HCT116 (cell line): ENCODE results near the gene STARD3NL. TPM values are rescaled to one million over a fixed set of nuclear protein-coding genes. Genes with fewer than 3 reads are reported as not detected.

Experiments used
- ATAC-seq: fragments of 200-7000 bp; cut with Tn5 transposase; 2 replicates; pipeline ENCODE4 v1.9.1; 2020; ENCODE audit warnings: mild to moderate bottlenecking, moderate library complexity
- BruUV-seq: library from RNA; stranded (reverse); fragments of 400-500 nt; replicated peaks from 2 replicates; lab custom pipeline; 2021; lab: Mats Ljungman, UMichigan
- CTCF ChIA-PET: fragments of 300-600 bp; sonication (Branson Sonifier 250); formaldehyde crosslinking; loops from one replicate; lab custom pipeline; 2021; ENCODE audit warnings: antibody characterized with exemption; lab: Charles Lee
- POLR2A ChIA-PET: fragments of 300-600, 350-600 bp; sonication (Branson Sonifier 250); formaldehyde crosslinking; loops from one replicate; lab custom pipeline; 2021; ENCODE audit warnings: antibody characterized with exemption; lab: Charles Lee
- RAD21 ChIA-PET, 2 experiments: fragments of 300-600 bp; sonication (Branson Sonifier 250); formaldehyde crosslinking; loops; one replicate each; lab custom pipeline; 2023; ENCODE audit warnings: low total read pairs in 2 of 2; ENCODE audit not compliant: uncharacterized antibody in 2 of 2, unreplicated experiment in 2 of 2, low non-redundant PET in 1 of 2; lab: Charles Lee
- DNase-seq: peaks from one replicate; pipeline ENCODE4 v3.0.0-alpha.2; 2010; ENCODE audit warnings: low read depth, low spot score
- H2AFZ ChIP-seq: fragments of 200-600 bp; shearing (Covaris generic), sonication (generic); 2 replicates; pipeline ENCODE4 v1.6.1; 2017; ENCODE audit warnings: low read depth, mixed run types, mixed read lengths, antibody characterized with exemption, low read length; ENCODE audit not compliant: poor library complexity, severe bottlenecking
- H3K27ac ChIP-seq: 2 replicates; pipeline ENCODE4 v1.5.1; 2012; ENCODE audit warnings: low read depth, low read length
- H3K27me3 ChIP-seq: fragments of 200-600 bp; sonication (generic); 2 replicates; pipeline ENCODE4 v1.6.1; 2016; ENCODE audit warnings: mixed run types, low read length, mixed read lengths; ENCODE audit not compliant: insufficient read depth
- H3K36me3 ChIP-seq, 2 experiments: fragments of 200-500 bp in 1 of 2; fragments of 200-600 bp in 1 of 2; sonication (Bioruptor generic) in 1 of 2; sonication (generic) in 1 of 2; 2 replicates each; pipeline versions ENCODE4 v1.5.1 to v1.6.1; 2014 to 2016; ENCODE audit warnings: low read length in 2 of 2, inconsistent platforms in 1 of 2, mixed read lengths in 1 of 2, mixed run types in 1 of 2; ENCODE audit not compliant: insufficient read depth in 2 of 2, control insufficient read depth in 1 of 2
- H3K4me1 ChIP-seq, 2 experiments: fragments of 200-600 bp in 1 of 2; sonication (generic) in 1 of 2; 2 replicates each; pipeline versions ENCODE4 v1.5.1 to v1.6.1; 2012 to 2017; ENCODE audit warnings: low read length in 2 of 2, inconsistent platforms in 1 of 2, mild to moderate bottlenecking in 1 of 2, mixed read lengths in 1 of 2, mixed run types in 1 of 2, moderate library complexity in 1 of 2; ENCODE audit not compliant: insufficient read depth in 2 of 2, control insufficient read depth in 1 of 2
- H3K4me2 ChIP-seq: fragments of 200-600 bp; sonication (generic); 2 replicates; pipeline ENCODE4 v1.6.1; 2017; ENCODE audit warnings: mixed run types, low read length, mixed read lengths
- H3K4me3 ChIP-seq, 2 experiments: fragments of 200-600 bp in 1 of 2; sonication (generic) in 1 of 2; replicated peaks in 1 of 2; 2 replicates each; pipeline ENCODE4 v1.5.1; 2011 to 2016; ENCODE audit warnings: low read length in 2 of 2, control low read depth in 1 of 2, low read depth in 1 of 2, mild to moderate bottlenecking in 1 of 2, mixed read lengths in 1 of 2, mixed run types in 1 of 2
- H3K79me2 ChIP-seq: fragments of 200-600 bp; sonication (generic); 2 replicates; pipeline ENCODE4 v1.6.1; 2017; ENCODE audit warnings: mild to moderate bottlenecking, mixed run types, low read length, moderate library complexity, mixed read lengths; ENCODE audit not compliant: insufficient read depth
- H3K9ac ChIP-seq: fragments of 200-600 bp; sonication (generic); 2 replicates; pipeline ENCODE4 v1.6.1; 2016; ENCODE audit warnings: low read length, mixed read lengths
- H3K9me2 ChIP-seq: fragments of 200-600 bp; sonication (generic), shearing (Covaris generic); 2 replicates; pipeline ENCODE4 v1.6.1; 2017; ENCODE audit warnings: mixed run types, mild to moderate bottlenecking, moderate library complexity; ENCODE audit not compliant: insufficient read depth
- H3K9me3 ChIP-seq, 2 experiments: fragments of 200-500 bp in 1 of 2; fragments of 200-600 bp in 1 of 2; sonication (Bioruptor generic) in 1 of 2; sonication (generic) in 1 of 2; 2 replicates each; pipeline ENCODE4 v1.6.1; 2014 to 2017; ENCODE audit warnings: low read length in 2 of 2, mixed read lengths in 2 of 2, inconsistent platforms in 1 of 2, low read depth in 1 of 2, mild to moderate bottlenecking in 1 of 2, mixed run types in 1 of 2, moderate library complexity in 1 of 2; ENCODE audit not compliant: control insufficient read depth in 1 of 2, insufficient read depth in 1 of 2
- H4K20me1 ChIP-seq: fragments of 200-600 bp; sonication (generic), shearing (Covaris generic); 2 replicates; pipeline ENCODE4 v1.6.1; 2017; ENCODE audit warnings: mixed run types, mild to moderate bottlenecking, moderate library complexity; ENCODE audit not compliant: insufficient read depth
- CBX3 ChIP-seq: IDR thresholded peaks from 2 replicates; pipeline ENCODE4 v1.6.1; 2012; ENCODE audit warnings: low read depth
- CEBPB ChIP-seq: IDR thresholded peaks from 2 replicates; pipeline ENCODE4 v1.6.1; 2012; ENCODE audit warnings: low read depth
- CTCF ChIP-seq, 3 experiments: fragments of 200-600 bp in 1 of 3; sonication (generic) in 1 of 3; IDR thresholded peaks in 2 of 3; conservative IDR thresholded peaks in 1 of 3; 2 replicates each; pipeline ENCODE4 v1.5.1; 2012 to 2017; ENCODE audit warnings: low read depth in 2 of 3, low read length in 2 of 3, antibody characterized with exemption in 1 of 3, borderline replicate concordance in 1 of 3, control low read depth in 1 of 3, mild to moderate bottlenecking in 1 of 3, mixed read lengths in 1 of 3, mixed run types in 1 of 3, moderate library complexity in 1 of 3; ENCODE audit not compliant: insufficient read depth in 1 of 3
- EGR1 ChIP-seq: IDR thresholded peaks from 2 replicates; pipeline ENCODE4 v1.6.1; 2012; ENCODE audit warnings: low read depth
- ELF1 ChIP-seq: IDR thresholded peaks from 2 replicates; pipeline ENCODE4 v1.6.1; 2012; ENCODE audit warnings: low read depth, borderline replicate concordance
- EZH2 ChIP-seq: fragments of 200-600 bp; sonication (generic); IDR thresholded peaks from 2 replicates; pipeline ENCODE4 v1.6.1; 2017; ENCODE audit warnings: antibody characterized with exemption, mixed run types
- EZH2phosphoT487 ChIP-seq: fragments of 200-600 bp; IDR thresholded peaks from 2 replicates; pipeline ENCODE4 v1.6.1; 2018; ENCODE audit warnings: antibody characterized with exemption, borderline replicate concordance
- MAX ChIP-seq: IDR thresholded peaks from 2 replicates; pipeline ENCODE4 v1.6.1; 2012
- POLR2AphosphoS5 ChIP-seq: IDR thresholded peaks from 2 replicates; pipeline ENCODE4 v1.6.1; 2011; ENCODE audit warnings: mild to moderate bottlenecking, low read depth, low read length, moderate library complexity
- REST ChIP-seq: IDR thresholded peaks from 2 replicates; pipeline ENCODE4 v1.6.1; 2012; ENCODE audit warnings: low read depth
- SP1 ChIP-seq: IDR thresholded peaks from 2 replicates; pipeline ENCODE4 v1.6.1; 2012; ENCODE audit warnings: low read depth
- SRF ChIP-seq: IDR thresholded peaks from 2 replicates; pipeline ENCODE4 v1.6.1; 2012; ENCODE audit warnings: low read depth
- TCF7L2 ChIP-seq: IDR thresholded peaks from 2 replicates; pipeline ENCODE4 v1.7.0; 2011; ENCODE audit warnings: borderline replicate concordance, inconsistent platforms; ENCODE audit not compliant: insufficient read depth, insufficient read length; ENCODE audit errors: extremely low read depth
- ZBTB33 ChIP-seq: IDR thresholded peaks from 2 replicates; pipeline ENCODE4 v1.6.1; 2011; ENCODE audit warnings: mild to moderate bottlenecking, low read length, moderate library complexity; ENCODE audit not compliant: insufficient replicate concordance; ENCODE audit errors: extremely low read depth
- ZFX ChIP-seq: fragments of 450-650 bp; IDR thresholded peaks from 2 replicates; pipeline ENCODE4 v1.6.1; 2017
- intact Hi-C: fragments of 100-400 bp; cut with micrococcal nuclease; formaldehyde crosslinking; loops from 2 replicates; pipeline ENCODE4 v1.10.0; 2022
- total RNA-seq: library from RNA; stranded (reverse); gene quantifications from one replicate; pipeline ENCODE4 v1.2.1, GENCODE V29; 2021; ENCODE audit not compliant: unreplicated experiment

STARD3NL gene
- total RNA-seq, 1 experiment from 2014 or later, result 32.0 TPM

- Histone ChIP-seq H3K27me3 (peaks cover 25% of the 10 kb centered on the region), H3K9me3 (no peaks in the 10 kb centered on the region), H3K4me2 (no peak overlapping the region), H2AFZ (no peak overlapping the region), H3K27ac (no peak overlapping the region), H3K4me3 (no peak overlapping the region), H3K9ac (no peak overlapping the region), H3K4me1 (no peaks in the 10 kb centered on the region), H3K9me2 (no peaks in the 10 kb centered on the region), H4K20me1 (no peaks in the 10 kb centered on the region), H3K79me2 (no peaks in the 10 kb centered on the region), H3K36me3 (no peaks in the 10 kb centered on the region)
- ATAC-seq (no peak), DNase-seq (no peak)
- ChIA-PET RAD21 (no interaction called here), CTCF (no interaction called here), POLR2A (no interaction called here)
- no TSS peak for BruUV-seq
- intact Hi-C loops, result no loop called here
- TF ChIP-seq ELF1, result no peak
- no peak for TF ChIP-seq EGR1
- no peak for TF ChIP-seq CEBPB
- TF ChIP-seq ZBTB33, result no peak
- no peak for TF ChIP-seq MAX
- TF ChIP-seq ZFX, result no peak
- no peak for TF ChIP-seq CTCF (IDR thresholded peaks at IDR 0.05 in 2 of 3, conservative IDR thresholded peaks at IDR 0.05 in 1 of 3; ENCODE audit: borderline replicate concordance in 1 of 3, insufficient read depth in 1 of 3, low read depth in 2 of 3, low read length in 2 of 3)
- no peak for TF ChIP-seq CBX3
- TF ChIP-seq REST, result no peak
- no peak for TF ChIP-seq POLR2AphosphoS5
- no peak for TF ChIP-seq TCF7L2
- no peak for TF ChIP-seq SRF
- no peak for TF ChIP-seq EZH2
- TF ChIP-seq SP1, result no peak
- TF ChIP-seq EZH2phosphoT487, result no peak
- TF ChIP-seq, all 23 proteins: peak for 0
Measured at GRCh38 chr7:38245409-38245977, 67.4 kb downstream of the STARD3NL start.
